ENCODE results near the gene TMOD2. TPM values are rescaled to one million over a fixed set of nuclear protein-coding genes. Genes with fewer than 3 reads are reported as not detected.

TMOD2 gene
- total and polyA plus RNA-seq, 2 of the 8 experiments (the other 6 are each of a cell fraction or from before 2014, with no cell fraction given) = 0.80 to 6.5 TPM

GRCh38 chr15:51865317-51865716 lies 113.9 kb downstream of the TMOD2 start:
- no peak overlapping the region for H3K4me3 ChIP-seq (ENCODE audit: extremely low read depth in 1 of 4, insufficient read depth in 2 of 4, low read depth in 3 of 4, low read length in 4 of 4)
- H3K56ac ChIP-seq (replicated peaks; ENCODE audit: insufficient read length, low read depth, low read length) = no peak overlapping the region
- no peak overlapping the region for H3K27ac ChIP-seq (ENCODE audit: low read depth, low read length)
- peaks cover 0 to 6% (median 5%) of the 10 kb centered on the region in 4 experiments; a peak in 5 of 7 replicates for H3K4me1 ChIP-seq (replicated peaks in 1 of 4; ENCODE audit: control insufficient read depth in 3 of 4, insufficient read depth in 4 of 4, low read length in 3 of 4)
- H2BK12ac ChIP-seq (ENCODE audit: low read depth, low read length) = no peak overlapping the region
- 89% methylated on average over 1 of the region's 1 CpG; no CpG with 5 or more reads in 1 of the 2 experiments for WGBS, 2 experiments (ENCODE audit: extremely low coverage in 1 of 2, insufficient coverage in 1 of 2, insufficient read length in 1 of 2, insufficient replicate concordance in 2 of 2, low coverage in 1 of 2, low lambda C conversion rate in 2 of 2, missing lambda C conversion rate in 1 of 2)
- H3K14ac ChIP-seq (ENCODE audit: insufficient read length) = no peak overlapping the region
- H4K20me1 ChIP-seq (replicated peaks in 1 of 2; ENCODE audit: control insufficient read depth in 1 of 2, insufficient read depth in 2 of 2, low read length in 2 of 2) = no peaks in the 10 kb centered on the region
- H3K79me2 ChIP-seq (ENCODE audit: control insufficient read depth in 1 of 2, insufficient read depth in 2 of 2, low read length in 2 of 2) = no peaks in the 10 kb centered on the region
- 0 out of 4 replicates have a peak, but pooled peaks cover 0 to 1% of the 10 kb centered on the region in 2 experiments for H3K9me3 ChIP-seq (ENCODE audit: insufficient read depth in 2 of 2, low read depth in 1 of 2, low read length in 1 of 2)
- TF ChIP-seq SIN3A (conservative IDR thresholded peaks at IDR 0.05 in 1 of 2, IDR thresholded peaks at IDR 0.05 in 1 of 2; ENCODE audit: low read depth in 1 of 2, low read length in 2 of 2) (no peak), GABPA (IDR thresholded peaks at IDR 0.05; ENCODE audit: borderline replicate concordance, insufficient read depth, low read length) (no peak), EGR1 (IDR thresholded peaks at IDR 0.05; ENCODE audit: borderline replicate concordance, low read depth, low read length) (no peak), SP2 (IDR thresholded peaks at IDR 0.05; ENCODE audit: low read length) (no peak)
- no peak overlapping the region for H4K8ac ChIP-seq (ENCODE audit: extremely low read depth, insufficient read depth, low read length)
- peak overlapping the region; percentile 69 for H2BK120ac ChIP-seq (replicated peaks; ENCODE audit: low read depth, low read length)
- H3K36me3 ChIP-seq (ENCODE audit: control insufficient read depth in 2 of 4, insufficient read depth in 4 of 4, low read length in 3 of 4) = peaks cover 0 to 2% (median under 1%) of the 10 kb centered on the region in 4 experiments; a peak in 2 of 8 replicates
- no peak overlapping the region for H3K23ac ChIP-seq (ENCODE audit: insufficient read length)
- H2BK5ac ChIP-seq (ENCODE audit: low read depth, low read length) = no peak overlapping the region
- no peaks in the 10 kb centered on the region for H3K23me2 ChIP-seq (ENCODE audit: low read depth, low read length)
- H2AK5ac ChIP-seq (ENCODE audit: low read depth, low read length) = no peak overlapping the region
- FAIRE-seq = no peak
- ChIA-PET POLR2A (ENCODE audit: partially characterized antibody) (interaction anchor here (1.0 kb wide), 1 partner anchor 9 kb away, joined by 3 read pairs; no protein-coding TSS in a partner anchor), CTCF (ENCODE audit: partially characterized antibody) (interaction anchor here (0.9 to 1.4 kb wide), 4 partner anchors 9 to 275 kb away, joined by 3 to 4 read pairs (median 4); no protein-coding TSS in a partner anchor)
- no peaks in the 10 kb centered on the region for H3K27me3 ChIP-seq (replicated peaks in 1 of 4; ENCODE audit: control insufficient read depth in 3 of 4, extremely low read depth in 1 of 4, insufficient read depth in 3 of 4, low read length in 3 of 4)
- H3K18ac ChIP-seq (ENCODE audit: extremely low read depth, low read length) = no peak overlapping the region
- no peaks in the 10 kb centered on the region for H3K79me1 ChIP-seq (ENCODE audit: low read depth, low read length)
- peak overlapping the region; percentile 76; the same call in 1 of the 2 replicates for H2BK20ac ChIP-seq (ENCODE audit: low read length)
- H3K4me2 ChIP-seq (ENCODE audit: insufficient read depth in 1 of 2, low read depth in 2 of 2, low read length in 2 of 2) = no peak overlapping the region
- H2BK15ac ChIP-seq (ENCODE audit: low read length) = no peak overlapping the region
- H4K91ac ChIP-seq (replicated peaks; ENCODE audit: insufficient read length, low read length) = no peak overlapping the region
- no peak overlapping the region for H3K9ac ChIP-seq (replicated peaks in 1 of 4; ENCODE audit: extremely low read depth in 1 of 4, low read depth in 3 of 4, low read length in 3 of 4)
- no peak overlapping the region for H3K4ac ChIP-seq (replicated peaks; ENCODE audit: insufficient read length, low read depth, low read length)
- no peak overlapping the region for H4K5ac ChIP-seq (ENCODE audit: insufficient read length, low read depth, low read length)
- no peak overlapping the region for H2AFZ ChIP-seq (ENCODE audit: low read length)
- no peak for DNase-seq (ENCODE audit: low read depth in 1 of 2, low spot score in 2 of 2)

Measured in H1 (cell line).